ENCODE results near the gene ATP13A3. TPM values are rescaled to one million over a fixed set of nuclear protein-coding genes. Genes with fewer than 3 reads are reported as not detected.

The ATP13A3 gene
- total RNA-seq, 6 donors from 2014 or later: 67.9 to 152 (median 94.6) TPM

DNA sequence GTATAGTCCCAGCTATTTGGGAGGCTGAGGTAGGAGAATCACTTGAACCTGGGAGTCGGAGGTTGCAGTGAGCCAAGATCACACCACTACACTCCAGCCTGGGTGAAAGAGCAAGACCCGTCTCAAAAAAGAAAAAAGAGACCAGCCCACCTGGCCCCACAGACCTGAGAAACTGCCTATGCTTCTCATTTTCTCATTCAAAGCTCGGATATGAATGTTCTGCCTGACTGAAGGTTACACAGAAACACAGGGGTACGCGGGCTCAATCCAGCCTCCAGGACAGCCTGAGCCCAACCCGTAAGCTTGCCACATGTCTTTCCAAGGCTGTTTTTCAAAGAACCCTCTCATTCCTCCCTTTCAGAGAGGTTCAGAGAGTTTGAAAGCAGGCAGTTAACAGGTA lies 107.6 kb downstream of the ATP13A3 start:
- no peak for DNase-seq
- Histone ChIP-seq H3K36me3 (no peaks in the 10 kb centered on the region), H3K27ac (no peak overlapping the region), H3K27me3 (no peaks in the 10 kb centered on the region), H3K4me1 (peaks cover 0 to 5% (median 0%) of the 10 kb centered on the region in 4 donors), H3K4me3 (no peak overlapping the region), H3K9me3 (no peaks in the 10 kb centered on the region)
- no peak for ATAC-seq (ENCODE audit: low FRiP score in 2 of 2)
- WGBS, 2 donors: 86 to 92% methylated on average over 6 of the region's 6 CpGs
- no peak for TF ChIP-seq EP300 (IDR thresholded peaks at IDR 0.05)
- TF ChIP-seq POLR2AphosphoS5 (IDR thresholded peaks at IDR 0.05): no peak
- TF ChIP-seq, protein P1, sequence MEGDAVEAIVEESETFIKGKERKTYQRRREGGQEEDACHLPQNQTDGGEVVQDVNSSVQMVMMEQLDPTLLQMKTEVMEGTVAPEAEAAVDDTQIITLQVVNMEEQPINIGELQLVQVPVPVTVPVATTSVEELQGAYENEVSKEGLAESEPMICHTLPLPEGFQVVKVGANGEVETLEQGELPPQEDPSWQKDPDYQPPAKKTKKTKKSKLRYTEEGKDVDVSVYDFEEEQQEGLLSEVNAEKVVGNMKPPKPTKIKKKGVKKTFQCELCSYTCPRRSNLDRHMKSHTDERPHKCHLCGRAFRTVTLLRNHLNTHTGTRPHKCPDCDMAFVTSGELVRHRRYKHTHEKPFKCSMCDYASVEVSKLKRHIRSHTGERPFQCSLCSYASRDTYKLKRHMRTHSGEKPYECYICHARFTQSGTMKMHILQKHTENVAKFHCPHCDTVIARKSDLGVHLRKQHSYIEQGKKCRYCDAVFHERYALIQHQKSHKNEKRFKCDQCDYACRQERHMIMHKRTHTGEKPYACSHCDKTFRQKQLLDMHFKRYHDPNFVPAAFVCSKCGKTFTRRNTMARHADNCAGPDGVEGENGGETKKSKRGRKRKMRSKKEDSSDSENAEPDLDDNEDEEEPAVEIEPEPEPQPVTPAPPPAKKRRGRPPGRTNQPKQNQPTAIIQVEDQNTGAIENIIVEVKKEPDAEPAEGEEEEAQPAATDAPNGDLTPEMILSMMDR (IDR thresholded peaks at IDR 0.05): no peak
- TF ChIP-seq POLR2A (IDR thresholded peaks at IDR 0.05): no peak

DNA sequence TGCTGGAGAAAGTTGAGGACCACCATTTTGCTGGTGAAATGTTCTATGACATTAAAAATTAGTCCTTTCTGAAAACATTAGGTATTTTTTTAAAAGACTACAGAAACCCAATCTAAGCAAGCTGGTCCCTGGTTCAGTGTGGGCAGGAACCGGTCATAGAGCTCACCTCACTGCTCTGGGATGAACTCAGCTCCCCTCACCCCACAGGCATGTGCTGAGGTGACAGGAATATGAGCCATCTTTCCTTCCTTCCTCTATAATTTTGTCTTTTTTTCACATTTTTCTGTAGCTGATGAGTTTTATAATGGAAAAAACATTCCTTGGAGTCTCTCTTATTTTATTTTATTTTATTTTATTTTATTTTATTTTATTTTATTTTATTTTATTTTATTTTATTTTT lies 109.1 kb downstream of the ATP13A3 start:
- ATAC-seq (ENCODE audit: low FRiP score in 2 of 2) (no peak), DNase-seq (no peak)
- WGBS, 2 donors: 77 to 85% methylated on average over 1 of the region's 1 CpG
- H3K27ac ChIP-seq: no peak overlapping the region
- TF ChIP-seq POLR2AphosphoS5 (IDR thresholded peaks at IDR 0.05) (no peak), EP300 (IDR thresholded peaks at IDR 0.05) (no peak), POLR2A (IDR thresholded peaks at IDR 0.05) (no peak)
- TF ChIP-seq, protein P1 (IDR thresholded peaks at IDR 0.05): no peak
- H3K36me3 ChIP-seq: no peaks in the 10 kb centered on the region
- no peaks in the 10 kb centered on the region for H3K27me3 ChIP-seq
- H3K4me1 ChIP-seq: peaks cover 0 to 5% (median 0%) of the 10 kb centered on the region in 4 donors
- H3K9me3 ChIP-seq: no peaks in the 10 kb centered on the region
- no peak overlapping the region for H3K4me3 ChIP-seq

GRCh38 chr3:194376241-194376560 lies 110.6 kb downstream of the ATP13A3 start:
- no peak for DNase-seq
- no peaks in the 10 kb centered on the region for H3K9me3 ChIP-seq
- H3K27me3 ChIP-seq: no peaks in the 10 kb centered on the region
- WGBS, 2 donors: 82 to 85% methylated on average over 10 of the region's 10 CpGs
- H3K36me3 ChIP-seq: no peaks in the 10 kb centered on the region
- peaks cover 0 to under 1% (median 0%) of the 10 kb centered on the region in 4 donors for H3K4me1 ChIP-seq
- H3K4me3 ChIP-seq: no peak overlapping the region
- no peak for TF ChIP-seq EP300 (IDR thresholded peaks at IDR 0.05)
- TF ChIP-seq, protein P1 (IDR thresholded peaks at IDR 0.05): no peak
- no peak for TF ChIP-seq POLR2A (IDR thresholded peaks at IDR 0.05)
- no peak for TF ChIP-seq POLR2AphosphoS5 (IDR thresholded peaks at IDR 0.05)
- no peak overlapping the region for H3K27ac ChIP-seq
- ATAC-seq (ENCODE audit: low FRiP score in 2 of 2): no peak

- no peak for ATAC-seq (ENCODE audit: low FRiP score in 2 of 2)
- Histone ChIP-seq H3K4me1 (no peaks in the 10 kb centered on the region), H3K4me3 (no peak overlapping the region), H3K36me3 (no peaks in the 10 kb centered on the region), H3K27ac (no peak overlapping the region), H3K27me3 (no peaks in the 10 kb centered on the region), H3K9me3 (no peaks in the 10 kb centered on the region)
- TF ChIP-seq, protein P1 (IDR thresholded peaks at IDR 0.05): no peak
- TF ChIP-seq POLR2AphosphoS5 (IDR thresholded peaks at IDR 0.05) (no peak), EP300 (IDR thresholded peaks at IDR 0.05) (no peak), POLR2A (IDR thresholded peaks at IDR 0.05) (no peak)
- WGBS, 2 donors: 55% methylated on average over 14 to 15 of the region's 15 CpGs
- DNase-seq: no peak
Observed at GRCh38 chr3:194375473-194376240, 111.1 kb downstream of the ATP13A3 start.

DNA sequence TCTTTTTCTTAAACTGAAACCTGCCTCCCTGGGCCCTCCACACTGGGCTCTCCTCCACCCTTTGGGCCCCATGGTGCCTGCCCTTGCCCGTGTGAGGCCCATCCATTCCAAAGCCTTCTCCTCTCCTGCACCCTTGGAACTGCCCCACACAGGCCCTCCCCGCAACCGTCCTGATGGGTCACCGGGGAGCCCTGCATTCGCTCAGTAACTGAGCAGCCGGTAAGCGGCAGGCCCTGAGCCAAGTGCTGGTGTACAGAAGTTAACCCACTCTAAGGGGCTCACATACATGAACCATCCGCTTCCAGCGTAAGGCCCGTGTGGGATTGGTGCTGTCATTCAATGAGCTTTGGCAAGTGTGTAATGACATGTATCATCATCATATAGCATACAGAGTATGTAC lies 111.9 kb downstream of the ATP13A3 start:
- Histone ChIP-seq H3K4me3 (no peak overlapping the region), H3K9me3 (no peaks in the 10 kb centered on the region), H3K27ac (no peak overlapping the region), H3K36me3 (no peaks in the 10 kb centered on the region), H3K4me1 (no peaks in the 10 kb centered on the region), H3K27me3 (no peaks in the 10 kb centered on the region)
- TF ChIP-seq EP300 (IDR thresholded peaks at IDR 0.05) (no peak), POLR2A (IDR thresholded peaks at IDR 0.05) (no peak), POLR2AphosphoS5 (IDR thresholded peaks at IDR 0.05) (no peak)
- TF ChIP-seq, protein P1 (IDR thresholded peaks at IDR 0.05): no peak
- DNase-seq: no peak
- 76 to 90% methylated on average over 10 of the region's 10 CpGs for WGBS, 2 donors
- no peak for ATAC-seq (ENCODE audit: low FRiP score in 2 of 2)

Measured in upper lobe of left lung (tissue), 6 donors.